Naive B cell (primary cell): ENCODE results near the gene THBD. TPM values are rescaled to one million over a fixed set of nuclear protein-coding genes. Genes with fewer than 3 reads are reported as not detected.
A peak's percentile ranks its signal among the peaks of the same experiment; 100 is the strongest.

Experiments used
- ATAC-seq, 2 donors: fragments of 150-1000 bp; cut with Tn5 transposase; 2 replicates each; pipeline ENCODE4 v1.10.0; 2021; ENCODE audit warnings: low read depth in 2 of 2, mild to moderate bottlenecking in 2 of 2, moderate library complexity in 2 of 2
- DNase-seq: peaks from one replicate; pipeline ENCODE4 v3.0.0; 2022
- H3K27ac Mint-ChIP-seq, 6 donors: one replicate each; pipeline ENCODE4 v1.8.0; 2020 to 2022; ENCODE audit warnings: mild to moderate bottlenecking in 6 of 6, mixed read lengths in 6 of 6, moderate library complexity in 5 of 6, inconsistent platforms in 2 of 6
- H3K27me3 Mint-ChIP-seq, 3 donors: one replicate each; pipeline ENCODE4 v1.8.0; 2021 to 2022; ENCODE audit warnings: mixed read lengths in 3 of 3, mild to moderate bottlenecking in 1 of 3
- H3K36me3 Mint-ChIP-seq, 2 donors: one replicate each; pipeline ENCODE4 v1.8.0; 2020 to 2022; ENCODE audit warnings: mixed read lengths in 2 of 2, inconsistent platforms in 1 of 2, mild to moderate bottlenecking in 1 of 2
- H3K4me1 Mint-ChIP-seq, 3 donors: one replicate each; pipeline ENCODE4 v1.8.0; 2020 to 2022; ENCODE audit warnings: mixed read lengths in 3 of 3, inconsistent platforms in 1 of 3, mild to moderate bottlenecking in 1 of 3, moderate library complexity in 1 of 3
- H3K4me3 Mint-ChIP-seq, 8 donors: one replicate each; pipeline ENCODE4 v1.8.0; 2020 to 2022; ENCODE audit warnings: mild to moderate bottlenecking in 8 of 8, mixed read lengths in 8 of 8, moderate library complexity in 8 of 8, inconsistent platforms in 2 of 8
- H3K9me3 Mint-ChIP-seq, 7 donors: one replicate each; pipeline ENCODE4 v1.8.0; 2020 to 2022; ENCODE audit warnings: mixed read lengths in 7 of 7, mild to moderate bottlenecking in 5 of 7, inconsistent platforms in 2 of 7, moderate library complexity in 1 of 7
- polyA plus RNA-seq, 6 donors: library from polyadenylated mRNA; unstranded; fragments of 300-500 nt; fragmentation: Illumina TruSeq; gene quantifications; one replicate each; pipeline ENCODE4 v1.2.3, GENCODE V29; 2021; ENCODE audit warnings: low read depth in 6 of 6

THBD gene, protein sequence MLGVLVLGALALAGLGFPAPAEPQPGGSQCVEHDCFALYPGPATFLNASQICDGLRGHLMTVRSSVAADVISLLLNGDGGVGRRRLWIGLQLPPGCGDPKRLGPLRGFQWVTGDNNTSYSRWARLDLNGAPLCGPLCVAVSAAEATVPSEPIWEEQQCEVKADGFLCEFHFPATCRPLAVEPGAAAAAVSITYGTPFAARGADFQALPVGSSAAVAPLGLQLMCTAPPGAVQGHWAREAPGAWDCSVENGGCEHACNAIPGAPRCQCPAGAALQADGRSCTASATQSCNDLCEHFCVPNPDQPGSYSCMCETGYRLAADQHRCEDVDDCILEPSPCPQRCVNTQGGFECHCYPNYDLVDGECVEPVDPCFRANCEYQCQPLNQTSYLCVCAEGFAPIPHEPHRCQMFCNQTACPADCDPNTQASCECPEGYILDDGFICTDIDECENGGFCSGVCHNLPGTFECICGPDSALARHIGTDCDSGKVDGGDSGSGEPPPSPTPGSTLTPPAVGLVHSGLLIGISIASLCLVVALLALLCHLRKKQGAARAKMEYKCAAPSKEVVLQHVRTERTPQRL
- polyA plus RNA-seq = under 1 TPM in 1 of 6 donors, not detected in 5; 0.19 TPM

GRCh38 chr20:23049201-23050075 is at the start of gene THBD:
Gene THBD (minus strand): TSS chr20:23049672. CDS start chr20:23049504, 168 bp downstream.
- Mint-ChIP-seq H3K4me3 (peak within 1 kb of the TSS in 2 of 8 donors; percentile 22 to 32), H3K27me3 (peaks cover 39 to 71% (median 63%) of the 10 kb centered on the region in 3 donors), H3K9me3 (peaks cover 0 to 3% (median 0%) of the 10 kb centered on the region in 7 donors), H3K27ac (peak within 1 kb of the TSS in 1 of 6 donors; percentile 62), H3K4me1 (peaks cover 4 to 17% (median 5%) of the 10 kb centered on the region in 3 donors), H3K36me3 (no peaks in the 10 kb centered on the region)
- ATAC-seq (no peak), DNase-seq (no peak)

DNA sequence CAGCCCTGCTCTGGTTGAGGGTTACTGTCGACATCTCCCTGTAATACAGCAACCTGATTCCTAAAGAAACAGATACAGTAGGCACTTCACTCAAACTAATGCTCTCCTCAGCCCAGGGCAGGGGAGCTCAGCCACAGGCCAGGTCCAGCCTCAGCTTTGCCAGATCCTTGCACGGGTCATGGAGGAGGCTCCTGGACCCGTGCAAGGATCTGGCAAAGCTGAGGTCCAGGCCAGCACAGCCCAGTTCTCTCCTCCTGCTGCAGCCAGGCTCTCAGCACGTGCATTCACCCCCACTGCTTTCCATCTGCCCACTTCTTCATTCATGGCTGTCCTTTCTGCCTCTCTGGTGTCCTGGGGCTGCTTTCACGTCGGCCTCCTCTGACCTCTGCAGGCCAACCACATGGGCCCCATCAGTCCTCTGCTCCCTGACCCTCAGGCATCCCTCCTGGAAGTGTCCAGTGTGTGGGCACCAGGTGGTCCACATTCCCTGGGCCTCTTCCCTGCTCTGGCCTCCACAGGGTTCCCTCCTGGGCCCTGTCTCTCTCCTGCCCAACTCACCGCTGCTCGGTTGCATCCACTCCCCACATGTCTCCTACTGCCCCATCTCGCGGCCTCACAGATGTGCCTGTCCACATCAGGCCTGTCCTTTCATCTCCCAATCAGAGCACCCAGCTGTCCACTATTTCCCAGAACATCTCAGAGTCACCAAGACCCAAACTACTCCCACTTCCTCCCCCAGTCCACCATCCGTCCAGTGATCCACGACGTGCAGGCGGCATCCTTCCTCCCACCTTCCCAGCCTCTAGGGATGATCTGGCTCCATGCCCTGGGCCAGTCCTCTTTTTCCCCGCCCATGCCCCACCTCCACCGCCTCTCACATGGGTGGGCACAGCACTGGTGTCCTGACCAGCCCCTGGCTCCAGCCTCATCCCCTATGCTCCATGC is 48.4 kb upstream of the THBD start:
- H3K4me1 Mint-ChIP-seq = peaks cover 0 to 4% (median 0%) of the 10 kb centered on the region in 3 donors
- DNase-seq (no peak), ATAC-seq (no peak)
- no peak overlapping the region for H3K27ac Mint-ChIP-seq
- H3K4me3 Mint-ChIP-seq = peak overlapping the region in 1 of 8 donors; percentile 29
- H3K9me3 Mint-ChIP-seq = no peaks in the 10 kb centered on the region
- H3K27me3 Mint-ChIP-seq = peaks cover 0 to 29% (median 5%) of the 10 kb centered on the region in 3 donors
- H3K36me3 Mint-ChIP-seq = no peaks in the 10 kb centered on the region

DNA sequence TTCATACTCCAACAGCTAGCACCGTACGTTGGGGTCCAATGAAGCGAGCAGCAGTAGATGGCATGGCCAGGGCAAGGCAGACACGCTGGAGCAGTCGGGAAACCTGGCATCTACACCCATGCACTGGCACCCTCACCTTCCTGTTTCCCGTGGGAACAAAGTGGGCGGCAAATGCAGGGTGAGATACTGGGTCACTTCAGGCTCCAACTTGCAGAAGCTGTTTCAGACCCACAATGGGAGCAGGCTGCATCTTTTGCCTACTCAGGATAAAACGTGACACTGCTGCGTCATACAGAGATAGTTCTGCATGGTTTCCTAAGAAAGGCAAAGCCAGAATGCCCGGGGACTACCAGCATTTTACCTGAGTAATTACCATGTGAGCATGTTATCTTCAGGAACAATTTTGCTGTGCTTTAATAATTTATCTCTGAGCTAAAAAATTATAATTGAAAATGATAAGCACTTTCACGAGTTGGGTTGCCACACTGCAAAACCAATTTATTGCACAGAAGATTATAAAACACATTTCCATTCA is 47.6 kb upstream of the THBD start:
- DNase-seq = no peak
- H3K27me3 Mint-ChIP-seq = peaks cover 0 to 29% (median 5%) of the 10 kb centered on the region in 3 donors
- H3K9me3 Mint-ChIP-seq = no peaks in the 10 kb centered on the region
- no peaks in the 10 kb centered on the region for H3K36me3 Mint-ChIP-seq
- no peak overlapping the region for H3K27ac Mint-ChIP-seq
- H3K4me1 Mint-ChIP-seq = peaks cover 0 to 4% (median 0%) of the 10 kb centered on the region in 3 donors
- no peak overlapping the region for H3K4me3 Mint-ChIP-seq
- ATAC-seq = no peak

DNA sequence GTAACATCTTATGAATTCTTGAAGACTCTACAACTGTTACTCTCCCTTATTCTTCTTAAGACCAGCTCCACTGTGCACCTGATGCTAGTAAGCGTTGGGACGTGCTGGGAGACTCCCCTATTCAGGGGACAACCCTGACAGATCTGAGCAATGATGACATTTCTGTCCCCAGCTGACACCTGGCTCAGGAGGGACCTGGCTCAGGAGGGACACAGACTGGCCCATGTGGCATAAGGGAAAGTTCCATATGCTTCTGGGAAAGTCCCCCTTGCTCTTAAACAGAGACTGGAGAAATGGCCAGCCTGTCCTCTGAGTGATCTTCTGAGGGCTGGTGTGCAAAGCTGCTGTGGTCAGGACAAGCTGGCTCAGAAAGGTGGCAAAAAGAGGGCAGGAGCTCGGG is 46.6 kb upstream of the THBD start:
- H3K27me3 Mint-ChIP-seq = peaks cover 0 to 29% (median 5%) of the 10 kb centered on the region in 3 donors
- no peaks in the 10 kb centered on the region for H3K9me3 Mint-ChIP-seq
- ATAC-seq = no peak
- DNase-seq = no peak
- no peak overlapping the region for H3K27ac Mint-ChIP-seq
- no peaks in the 10 kb centered on the region for H3K36me3 Mint-ChIP-seq
- no peak overlapping the region for H3K4me3 Mint-ChIP-seq
- H3K4me1 Mint-ChIP-seq = peaks cover 0 to 4% (median 0%) of the 10 kb centered on the region in 3 donors

GRCh38 chr20:23095499-23095898 is 46.0 kb upstream of the THBD start:
- ATAC-seq = no peak
- H3K27me3 Mint-ChIP-seq = peaks cover 0 to 29% (median 5%) of the 10 kb centered on the region in 3 donors
- H3K9me3 Mint-ChIP-seq = no peaks in the 10 kb centered on the region
- no peak overlapping the region for H3K4me3 Mint-ChIP-seq
- H3K27ac Mint-ChIP-seq = no peak overlapping the region
- DNase-seq = no peak
- H3K36me3 Mint-ChIP-seq = no peaks in the 10 kb centered on the region
- peaks cover 0 to 4% (median 0%) of the 10 kb centered on the region in 3 donors for H3K4me1 Mint-ChIP-seq

DNA sequence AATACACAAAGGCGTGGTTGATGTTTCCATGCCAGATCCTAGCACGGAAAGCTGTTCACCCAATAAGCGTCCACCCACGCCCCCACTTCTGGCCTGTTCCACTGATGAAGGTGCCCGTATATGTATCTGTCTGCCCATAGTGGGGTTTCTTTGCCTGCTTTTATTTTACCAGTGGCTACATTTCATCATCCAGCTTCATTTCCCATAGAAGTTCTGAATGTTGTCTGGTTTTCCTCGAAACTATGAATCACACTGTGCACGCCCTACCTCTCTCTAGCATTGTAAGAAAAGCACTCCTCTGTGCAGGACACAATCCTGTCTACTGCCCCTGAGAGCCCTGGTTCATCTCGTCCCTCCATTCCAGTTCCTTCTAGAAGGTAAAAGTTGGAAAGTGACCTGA is 45.5 kb upstream of the THBD start:
- H3K27ac Mint-ChIP-seq = no peak overlapping the region

GRCh38 chr20:23094213-23094896 is 44.9 kb upstream of the THBD start:
- peak overlapping the region in 1 of 8 donors; percentile 66 for H3K4me3 Mint-ChIP-seq

More for the DNA sequence above, 45.5 kb upstream of the THBD start:
- Mint-ChIP-seq H3K4me1 (peaks cover 0 to 4% (median 0%) of the 10 kb centered on the region in 3 donors), H3K9me3 (no peaks in the 10 kb centered on the region), H3K36me3 (no peaks in the 10 kb centered on the region), H3K4me3 (no peak overlapping the region), H3K27me3 (peaks cover 0 to 29% (median 5%) of the 10 kb centered on the region in 3 donors)
- DNase-seq (no peak), ATAC-seq (no peak)

DNA sequence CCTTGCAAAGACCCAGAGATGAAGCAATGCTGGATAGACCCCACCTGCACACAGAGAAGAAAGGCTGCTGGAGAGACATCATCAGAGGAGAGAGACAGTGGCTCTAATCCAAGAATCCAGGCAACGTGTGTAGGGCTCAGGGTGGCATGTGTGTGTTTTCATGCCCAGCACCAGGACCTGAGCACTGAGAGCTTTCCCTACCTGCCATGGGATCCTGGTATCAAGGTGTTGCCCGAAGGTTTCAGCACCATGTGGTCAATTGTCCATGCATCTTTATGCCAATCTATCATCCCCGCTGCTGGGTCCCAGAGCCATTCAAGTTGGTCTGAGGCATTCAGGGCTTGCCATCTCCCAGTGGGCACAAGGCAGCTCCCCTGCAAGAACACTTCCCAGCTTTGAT is 44.1 kb upstream of the THBD start:
- peaks cover 0 to 4% (median under 1%) of the 10 kb centered on the region in 3 donors for H3K4me1 Mint-ChIP-seq
- peaks cover 4 to 31% (median 5%) of the 10 kb centered on the region in 3 donors for H3K27me3 Mint-ChIP-seq
- H3K4me3 Mint-ChIP-seq = no peak overlapping the region
- no peaks in the 10 kb centered on the region for H3K36me3 Mint-ChIP-seq
- H3K27ac Mint-ChIP-seq = no peak overlapping the region
- ATAC-seq (no peak), DNase-seq (no peak)
- H3K9me3 Mint-ChIP-seq = no peaks in the 10 kb centered on the region

More at GRCh38 chr20:23094213-23094896, 44.9 kb upstream of the THBD start:
- Mint-ChIP-seq H3K4me1 (peaks cover 0 to 4% (median 0%) of the 10 kb centered on the region in 3 donors), H3K9me3 (no peaks in the 10 kb centered on the region), H3K27ac (no peak overlapping the region), H3K27me3 (peaks cover 0 to 29% (median 5%) of the 10 kb centered on the region in 3 donors), H3K36me3 (no peaks in the 10 kb centered on the region)
- no peak for DNase-seq
- ATAC-seq = no peak

GRCh38 chr20:23092861-23093495 is 43.5 kb upstream of the THBD start:
- no peak overlapping the region for H3K27ac Mint-ChIP-seq
- peaks cover under 1 to 3% (median 3%) of the 10 kb centered on the region in 3 donors for H3K4me1 Mint-ChIP-seq
- DNase-seq (no peak), ATAC-seq (no peak)
- H3K36me3 Mint-ChIP-seq = no peaks in the 10 kb centered on the region
- peaks cover 0 to under 1% (median 0%) of the 10 kb centered on the region in 7 donors for H3K9me3 Mint-ChIP-seq
- H3K4me3 Mint-ChIP-seq = no peak overlapping the region
- H3K27me3 Mint-ChIP-seq = peaks cover 5 to 30% (median 9%) of the 10 kb centered on the region in 3 donors

- no peak for ATAC-seq
- Mint-ChIP-seq H3K4me3 (no peak overlapping the region), H3K9me3 (peaks cover 0 to 1% (median 0%) of the 10 kb centered on the region in 7 donors), H3K4me1 (peaks cover 6 to 7% (median 6%) of the 10 kb centered on the region in 3 donors), H3K27ac (no peak overlapping the region), H3K27me3 (peaks cover 5 to 32% (median 14%) of the 10 kb centered on the region in 3 donors), H3K36me3 (no peaks in the 10 kb centered on the region)
- no peak for DNase-seq
Measured at GRCh38 chr20:23092384-23092756, 42.9 kb upstream of the THBD start.

- no peak overlapping the region for H3K27ac Mint-ChIP-seq
- peaks cover 5 to 33% (median 16%) of the 10 kb centered on the region in 3 donors for H3K27me3 Mint-ChIP-seq
- no peak for DNase-seq
- no peaks in the 10 kb centered on the region for H3K36me3 Mint-ChIP-seq
- H3K4me3 Mint-ChIP-seq = no peak overlapping the region
- no peak for ATAC-seq
- peaks cover 7 to 11% (median 10%) of the 10 kb centered on the region in 3 donors for H3K4me1 Mint-ChIP-seq
- peaks cover 0 to 1% (median 0%) of the 10 kb centered on the region in 7 donors for H3K9me3 Mint-ChIP-seq
Measured at GRCh38 chr20:23091721-23092383, 42.4 kb upstream of the THBD start.
